SK-N-SH treated with all-trans-retinoic acid at 6 μM for 48 hours (cell line): ENCODE measurements around the gene F11R.

Experiments used
- OSR1 ChIP-seq: fragments of 250-450 bp; sonication (Bioruptor Pico); IDR thresholded peaks from 2 replicates; pipeline ENCODE4 v1.8.0; 2022; ENCODE audit warnings: moderate library complexity, mild to moderate bottlenecking, inconsistent platforms
- ZFP30 ChIP-seq: fragments of 450-650 bp; formaldehyde crosslinking; IDR thresholded peaks from 2 replicates; pipeline ENCODE4 v1.5.0; 2022; ENCODE audit warnings: mild to moderate bottlenecking, moderate library complexity

GRCh38 chr1:161008869-161009510 is 12.0 kb downstream of the F11R start:
- TF ChIP-seq ZFP30 (CRISPR knock-in tag) (no peak), OSR1 (no peak)
